ENCODE results near the gene OR4F6.

The OR4F6 gene

DNA sequence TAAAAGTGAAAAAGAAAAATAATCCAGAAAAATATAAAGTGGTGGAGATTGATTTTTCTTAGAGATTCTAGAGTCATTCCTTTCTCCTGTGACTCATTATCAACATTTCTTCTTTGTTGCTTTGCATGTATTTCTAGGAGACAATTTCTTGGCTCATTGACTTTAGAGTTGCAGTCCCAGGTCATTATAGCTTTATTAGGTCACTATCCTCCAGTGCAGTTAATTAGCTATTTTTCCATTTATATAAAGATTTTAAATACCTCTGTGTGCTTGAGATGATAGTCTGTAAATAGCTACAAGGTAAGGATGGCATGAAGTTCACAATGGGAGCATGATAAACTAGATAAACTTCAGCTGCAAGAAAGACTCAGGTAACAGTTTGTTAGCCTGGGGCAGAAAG, 8.6 kb downstream of the OR4F6 start, which contains the start of gene OR4F15:
Gene OR4F15 (plus strand): TSS at position 301 of the 400 bp plus-strand sequence. CDS start 5,985 bp downstream, outside the sequence.
- peaks cover 30% of the 10 kb centered on the region for H3K27me3 ChIP-seq (ENCODE audit: low read depth)
- in situ Hi-C loops (cut with MboI; ENCODE audit: low sequenced_read_pairs) = no loop called here
- no peak for DNase-seq (ENCODE audit: low spot score in 2 of 2)
- no peak within 1 kb of the TSS for H3K4me3 ChIP-seq
- no peaks in the 10 kb centered on the region for H3K36me3 ChIP-seq (replicated peaks)
- H3K4me1 ChIP-seq = peaks cover 2% of the 10 kb centered on the region; the same call in 1 of the 2 replicates
- H3K9me3 ChIP-seq = no peaks in the 10 kb centered on the region

DNA sequence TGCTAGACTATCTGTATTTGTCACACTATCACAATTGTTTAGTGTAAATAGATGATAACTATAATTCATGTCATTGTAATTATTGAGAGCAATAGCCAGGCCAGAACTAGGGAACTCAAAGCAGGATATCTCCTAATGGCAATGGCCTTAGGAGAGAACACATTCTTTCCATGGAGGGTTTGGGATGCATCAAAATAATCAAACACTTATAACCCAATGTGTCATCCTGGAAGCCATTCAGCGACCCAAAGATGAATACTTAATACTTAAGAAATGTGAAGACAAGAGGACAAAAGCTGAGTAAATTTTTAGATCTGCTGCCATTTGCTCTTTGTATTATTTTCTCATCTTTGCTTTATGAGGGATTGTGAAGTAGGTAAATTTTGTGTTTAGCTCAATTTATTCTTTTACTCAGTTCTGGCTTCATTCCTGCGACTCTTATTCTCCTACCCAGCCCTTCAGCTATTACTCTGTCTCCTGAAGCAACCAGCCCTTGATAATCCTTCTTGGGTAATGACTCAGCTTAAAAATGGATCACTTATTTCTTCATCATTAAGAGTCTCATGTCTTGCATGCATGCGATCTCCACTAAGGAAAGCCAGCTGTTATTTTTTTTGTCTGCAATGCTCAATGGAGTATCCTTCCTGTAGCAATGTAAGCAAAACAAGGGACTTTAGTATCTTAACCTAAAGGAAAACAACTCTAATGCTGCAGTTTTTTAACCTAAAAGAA, 10.7 kb downstream of the OR4F6 start:
- no peak for DNase-seq (ENCODE audit: low spot score in 2 of 2)
- Histone ChIP-seq H3K4me1 (peaks cover 2% of the 10 kb centered on the region; the same call in 1 of the 2 replicates), H3K9me3 (no peaks in the 10 kb centered on the region; the same call in 1 of the 2 replicates), H3K27me3 (ENCODE audit: low read depth) (peaks cover 30% of the 10 kb centered on the region), H3K36me3 (replicated peaks) (no peaks in the 10 kb centered on the region), H3K4me3 (no peak overlapping the region)
- in situ Hi-C loops (cut with MboI; ENCODE audit: low sequenced_read_pairs) = no loop called here

DNA sequence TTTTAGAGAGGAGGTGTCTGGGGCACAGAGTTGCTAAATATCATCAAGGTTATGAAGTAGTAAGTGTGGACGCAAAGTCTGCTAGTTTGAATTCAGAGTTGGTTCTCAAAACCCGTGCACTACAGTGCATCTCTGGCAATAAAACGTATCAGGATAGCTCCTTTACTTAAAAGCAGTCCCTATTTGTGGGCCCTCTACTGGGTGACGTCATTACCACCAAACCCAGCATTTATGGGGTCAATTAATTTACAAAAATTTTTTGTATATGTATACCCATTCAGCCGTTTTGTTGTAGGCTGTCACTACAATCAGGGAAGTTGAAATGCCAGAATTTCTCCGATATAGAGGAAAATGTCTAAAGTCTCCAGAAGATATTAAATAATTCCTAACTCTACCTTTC, 17.5 kb downstream of the OR4F6 start:
- H3K4me3 ChIP-seq = no peak overlapping the region
- H3K27me3 ChIP-seq (ENCODE audit: low read depth) = peaks cover 7% of the 10 kb centered on the region
- in situ Hi-C loops (cut with MboI; ENCODE audit: low sequenced_read_pairs) = no loop called here
- DNase-seq (ENCODE audit: low spot score in 2 of 2) = no peak
- no peaks in the 10 kb centered on the region for H3K4me1 ChIP-seq
- no peaks in the 10 kb centered on the region; the same call in 1 of the 2 replicates for H3K9me3 ChIP-seq
- no peaks in the 10 kb centered on the region for H3K36me3 ChIP-seq (replicated peaks)

DNA sequence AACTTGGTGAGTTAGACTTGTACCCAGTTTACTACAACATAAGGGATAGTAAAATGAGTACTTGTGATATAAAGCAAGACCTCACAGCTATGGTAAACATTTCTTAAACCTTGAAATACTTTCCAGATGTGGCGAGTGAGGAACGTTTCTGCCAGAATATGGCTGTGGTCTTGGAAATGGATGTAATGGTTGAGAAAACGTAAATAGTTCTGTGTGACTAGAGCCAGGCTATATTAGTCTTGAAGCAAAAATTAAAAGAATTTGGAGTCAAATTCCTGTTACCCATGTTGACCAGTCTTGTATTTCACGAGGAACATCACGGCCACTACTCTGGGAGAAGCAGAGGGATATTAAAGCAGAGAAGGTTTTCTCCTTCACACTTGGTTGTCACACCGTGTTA, 23.9 kb downstream of the OR4F6 start:
- Histone ChIP-seq H3K4me1 (no peaks in the 10 kb centered on the region), H3K27me3 (ENCODE audit: low read depth) (no peaks in the 10 kb centered on the region), H3K9me3 (no peaks in the 10 kb centered on the region), H3K36me3 (replicated peaks) (no peaks in the 10 kb centered on the region), H3K4me3 (no peak overlapping the region)
- in situ Hi-C loops (cut with MboI; ENCODE audit: low sequenced_read_pairs) = no loop called here
- no peak for DNase-seq (ENCODE audit: low spot score in 2 of 2)

DNA sequence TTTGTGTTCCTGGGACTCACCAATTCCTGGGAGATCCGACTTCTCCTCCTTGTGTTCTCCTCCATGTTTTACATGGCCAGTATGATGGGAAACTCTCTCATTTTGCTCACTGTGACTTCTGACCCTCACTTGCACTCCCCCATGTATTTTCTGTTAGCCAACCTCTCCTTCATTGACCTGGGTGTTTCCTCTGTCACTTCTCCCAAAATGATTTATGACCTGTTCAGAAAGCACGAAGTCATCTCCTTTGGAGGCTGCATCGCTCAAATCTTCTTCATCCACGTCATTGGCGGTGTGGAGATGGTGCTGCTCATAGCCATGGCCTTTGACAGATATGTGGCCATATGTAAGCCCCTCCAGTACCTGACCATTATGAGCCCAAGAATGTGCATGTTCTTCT, 25.5 kb downstream of the OR4F6 start:
- in situ Hi-C loops (cut with MboI; ENCODE audit: low sequenced_read_pairs) = no loop called here
- no peak overlapping the region for H3K4me3 ChIP-seq
- no peak for DNase-seq (ENCODE audit: low spot score in 2 of 2)
- no peaks in the 10 kb centered on the region for H3K36me3 ChIP-seq (replicated peaks)
- H3K9me3 ChIP-seq = no peaks in the 10 kb centered on the region
- H3K27me3 ChIP-seq (ENCODE audit: low read depth) = no peaks in the 10 kb centered on the region
- no peaks in the 10 kb centered on the region for H3K4me1 ChIP-seq

DNA sequence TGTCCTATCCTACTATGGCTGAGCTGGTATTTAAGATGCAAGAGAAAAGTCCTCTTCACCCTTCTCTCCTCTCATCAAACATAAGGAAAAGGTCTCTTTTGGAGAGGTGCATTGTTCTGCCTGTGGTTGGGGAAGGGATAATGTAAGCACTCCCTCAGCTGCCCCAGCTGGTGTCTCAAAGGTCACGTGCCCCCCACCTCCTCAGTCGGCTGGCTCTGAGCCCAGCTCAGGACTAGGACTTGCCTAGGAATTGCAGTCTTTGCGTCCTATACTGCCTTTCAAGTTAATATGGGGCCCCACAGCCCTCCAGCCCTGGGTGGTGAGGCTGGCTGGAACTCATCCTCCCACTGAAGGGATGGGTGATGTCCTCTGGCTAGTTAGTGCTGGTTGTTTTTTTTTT, 38.3 kb downstream of the OR4F6 start:
- H3K36me3 ChIP-seq (replicated peaks) = no peaks in the 10 kb centered on the region
- no peak for DNase-seq (ENCODE audit: low spot score in 2 of 2)
- in situ Hi-C loops (cut with MboI; ENCODE audit: low sequenced_read_pairs) = no loop called here

DNA sequence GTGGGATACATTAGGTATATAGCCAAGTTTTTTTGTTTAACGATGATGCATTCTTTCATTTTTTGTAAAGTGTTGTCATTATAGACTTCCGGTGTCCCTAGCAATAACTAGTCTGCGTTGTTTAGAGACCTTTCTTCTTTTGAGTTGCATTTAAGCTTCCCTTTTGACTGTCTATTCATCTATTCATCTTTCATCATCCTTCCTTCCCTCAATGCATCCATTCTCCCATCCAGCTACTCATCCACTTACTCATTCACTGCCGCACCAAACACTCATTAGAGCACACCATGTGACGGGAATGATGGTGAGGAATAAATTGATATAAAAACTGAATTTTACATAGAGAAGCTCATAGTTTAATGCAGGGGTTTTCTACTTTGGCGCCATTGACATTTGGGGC, 41.6 kb downstream of the OR4F6 start:
- Histone ChIP-seq H3K36me3 (replicated peaks) (no peaks in the 10 kb centered on the region), H3K9me3 (no peaks in the 10 kb centered on the region), H3K4me1 (no peaks in the 10 kb centered on the region), H3K4me3 (no peak overlapping the region), H3K27me3 (ENCODE audit: low read depth) (peaks cover 10% of the 10 kb centered on the region)
- no peak for DNase-seq (ENCODE audit: low spot score in 2 of 2)
- in situ Hi-C loops (cut with MboI; ENCODE audit: low sequenced_read_pairs) = no loop called here

More for the DNA sequence above, 38.3 kb downstream of the OR4F6 start:
- H3K4me1 ChIP-seq = no peaks in the 10 kb centered on the region
- H3K9me3 ChIP-seq = no peaks in the 10 kb centered on the region
- no peak overlapping the region for H3K4me3 ChIP-seq
- H3K27me3 ChIP-seq (ENCODE audit: low read depth) = peaks cover 10% of the 10 kb centered on the region

DNA sequence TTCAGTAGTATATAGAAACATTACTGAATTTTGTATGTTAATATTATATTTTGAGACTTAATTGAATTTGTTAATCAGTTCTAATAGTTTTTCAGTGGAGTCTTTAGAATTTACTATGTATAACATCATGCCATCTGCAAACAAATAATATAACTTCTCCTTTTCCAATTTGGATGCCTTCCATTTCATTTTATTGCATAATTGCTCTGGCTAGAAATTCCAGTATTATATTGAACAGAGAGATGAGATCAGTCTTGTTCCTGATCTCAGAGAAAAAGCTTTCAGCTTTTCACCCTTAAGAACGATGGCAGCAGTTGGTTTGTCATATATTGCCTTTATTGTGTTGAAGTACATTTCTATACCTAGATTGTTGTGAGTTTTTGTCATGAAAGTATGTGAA, 49.0 kb downstream of the OR4F6 start:
- H3K36me3 ChIP-seq (replicated peaks) = no peaks in the 10 kb centered on the region
- in situ Hi-C loops (cut with MboI; ENCODE audit: low sequenced_read_pairs) = no loop called here

More for the DNA sequence above, 49.0 kb downstream of the OR4F6 start:
- Histone ChIP-seq H3K4me1 (no peaks in the 10 kb centered on the region), H3K9me3 (no peaks in the 10 kb centered on the region), H3K4me3 (no peak overlapping the region), H3K27me3 (ENCODE audit: low read depth) (no peaks in the 10 kb centered on the region)
- DNase-seq (ENCODE audit: low spot score in 2 of 2) = no peak
